ENCODE measurements around the gene FAM83G.
"Not testable (repeated sequence)": the region's sequence is repeated elsewhere in the genome, so short reads cannot be mapped to it uniquely, and the experiment has no call there.

FAM83G gene

DNA sequence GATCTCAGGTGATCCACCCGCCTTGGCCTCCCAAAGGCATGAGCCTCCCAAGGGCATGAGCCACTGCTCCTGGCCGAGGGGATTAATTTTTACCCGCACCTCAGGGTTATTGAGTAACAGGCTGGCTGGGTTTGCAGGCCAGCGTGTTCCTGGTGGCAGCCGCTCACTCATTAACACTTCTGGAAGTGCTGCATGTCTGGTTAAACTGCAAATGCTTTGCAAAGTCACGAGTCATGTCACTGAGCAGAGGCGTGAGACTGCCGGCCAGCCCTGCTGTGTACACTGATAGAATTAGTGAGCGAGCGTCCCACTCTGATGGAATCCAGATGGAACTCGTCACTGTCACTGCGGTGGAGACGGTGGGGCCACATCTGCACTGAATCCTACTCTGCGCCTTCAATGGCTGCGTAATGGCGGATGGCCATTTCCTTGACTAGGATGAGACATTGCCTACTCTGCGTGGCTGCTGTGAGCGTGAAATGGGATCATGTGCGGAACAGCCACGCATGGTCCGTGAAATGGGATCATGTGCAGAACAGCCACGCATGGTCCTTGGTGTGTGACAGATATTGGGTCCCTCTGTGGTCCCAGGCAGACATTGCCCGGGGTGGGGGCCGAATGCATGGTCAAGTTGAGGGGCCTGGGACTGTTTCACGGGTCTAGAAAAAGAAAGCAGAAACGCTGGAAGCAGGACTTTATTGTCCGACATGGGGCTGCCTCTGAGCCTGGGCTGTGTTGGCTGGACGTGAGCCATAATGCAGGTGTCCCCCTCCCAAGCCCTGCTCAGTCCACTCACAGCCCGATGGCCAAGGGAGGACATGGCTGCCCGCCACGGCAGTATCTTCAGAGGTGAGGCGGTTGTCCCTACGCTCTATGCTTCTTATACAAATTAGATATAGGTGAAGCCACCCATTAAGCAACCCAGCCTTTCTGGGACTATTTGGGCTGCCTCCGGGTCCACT lies 53.3 kb downstream of the FAM83G start:
- DNase-seq: no peak

DNA sequence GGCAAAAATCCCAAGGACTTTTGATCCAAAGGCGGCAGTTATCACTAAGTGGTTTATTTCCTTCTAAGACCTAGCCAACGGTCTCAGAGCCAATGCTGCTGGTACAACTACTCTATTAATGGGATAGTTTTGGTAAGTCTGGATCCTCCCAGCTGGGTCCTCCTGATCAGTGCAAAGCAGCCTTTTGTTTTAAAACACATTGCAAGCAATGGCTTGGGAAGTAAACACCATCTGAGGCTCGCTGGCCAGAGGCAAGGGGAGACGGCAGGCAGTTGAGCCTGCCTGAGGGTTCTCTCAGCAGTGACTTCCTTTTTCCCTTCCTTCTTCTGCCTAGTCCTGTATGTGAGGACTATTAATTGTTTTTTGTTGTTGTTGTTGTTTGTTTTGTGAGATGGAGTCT lies 54.2 kb downstream of the FAM83G start:
- DNase-seq: no peak

DNA sequence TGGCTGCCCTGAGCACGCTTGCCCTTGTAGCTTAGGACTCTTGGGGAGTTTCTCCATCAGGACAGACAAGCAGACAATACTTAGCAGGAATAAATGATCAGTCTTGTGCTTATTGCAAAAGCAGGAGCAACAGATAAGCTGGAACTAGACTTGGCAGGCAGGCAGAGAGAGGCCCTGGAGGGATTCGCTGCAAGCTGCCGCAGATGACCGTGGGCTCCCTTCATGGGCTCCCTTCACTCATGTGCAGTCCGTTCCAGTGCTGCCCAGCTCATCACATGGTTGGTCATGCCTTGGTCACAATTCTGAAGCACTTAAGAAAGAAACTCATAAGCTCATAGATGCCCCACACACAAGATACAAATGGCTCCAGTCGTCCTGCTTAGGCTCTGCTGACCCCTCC lies 55.0 kb downstream of the FAM83G start:
- no peak for DNase-seq

DNA sequence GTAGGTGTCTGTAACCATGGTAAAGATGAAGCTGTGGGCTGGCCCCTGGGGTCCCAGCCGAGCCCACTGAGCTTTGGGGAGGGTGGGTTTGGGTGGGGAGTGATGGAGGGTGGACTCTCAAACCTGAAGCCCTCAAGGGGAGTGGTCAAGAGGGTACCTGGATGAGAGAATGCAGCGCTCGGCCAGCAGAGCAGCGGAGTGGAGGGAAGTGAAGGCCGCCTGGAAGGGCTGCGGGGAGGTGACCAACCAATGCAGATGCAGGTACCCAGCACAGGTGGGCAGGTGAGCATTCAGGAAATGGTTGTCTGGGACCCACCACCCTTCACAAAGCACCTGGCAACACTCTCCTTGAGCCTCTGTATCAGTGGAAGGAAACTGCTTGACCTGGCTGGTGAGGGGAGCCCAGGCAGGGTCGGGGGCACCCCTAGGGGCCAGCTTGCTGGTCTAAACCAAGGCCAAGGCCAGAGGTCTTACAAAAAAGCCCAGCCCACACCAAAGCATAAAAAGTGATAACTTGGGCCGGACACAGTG lies 56.0 kb downstream of the FAM83G start:
- DNase-seq: no peak

DNA sequence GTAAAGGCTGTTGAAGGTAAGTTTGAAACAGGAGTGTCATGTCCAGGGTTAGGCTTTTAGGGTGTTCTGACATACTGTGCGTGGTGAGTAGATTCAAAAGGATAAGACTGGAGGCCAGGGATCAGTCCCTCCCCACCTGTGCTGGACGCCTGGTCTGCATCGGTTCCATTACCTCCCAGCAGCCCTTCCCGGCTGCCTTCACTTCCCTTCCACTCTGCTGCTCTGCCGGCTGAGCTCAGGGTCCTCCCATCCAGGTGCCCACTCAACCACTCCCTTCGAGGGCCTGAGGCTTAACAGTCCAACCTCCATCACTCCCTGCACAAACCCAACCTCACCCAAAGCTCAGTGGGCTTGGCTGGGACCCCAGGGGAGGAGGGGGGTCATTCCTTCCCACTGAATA lies 56.7 kb downstream of the FAM83G start:
- DNase-seq: no peak

DNA sequence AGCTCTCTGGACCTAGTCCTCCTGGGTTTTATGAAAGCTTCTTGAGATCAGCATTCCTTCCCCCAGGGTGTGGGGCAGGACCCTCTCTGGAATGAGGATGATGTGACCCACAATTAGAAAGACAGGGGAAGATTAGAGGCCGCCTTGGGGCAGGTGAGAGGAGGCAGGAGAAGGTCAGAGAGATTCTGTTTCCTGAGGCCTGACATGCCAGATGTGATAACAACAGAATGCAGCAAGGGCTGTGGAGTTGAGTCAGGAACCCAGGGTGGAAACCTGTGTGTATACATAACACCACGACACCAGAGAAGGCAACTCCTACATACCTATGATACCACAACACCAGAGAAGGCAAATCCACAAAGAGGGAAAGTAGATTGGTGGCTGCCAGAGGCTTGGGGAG lies 58.0 kb downstream of the FAM83G start:
- peak; percentile 30 for DNase-seq

DNA sequence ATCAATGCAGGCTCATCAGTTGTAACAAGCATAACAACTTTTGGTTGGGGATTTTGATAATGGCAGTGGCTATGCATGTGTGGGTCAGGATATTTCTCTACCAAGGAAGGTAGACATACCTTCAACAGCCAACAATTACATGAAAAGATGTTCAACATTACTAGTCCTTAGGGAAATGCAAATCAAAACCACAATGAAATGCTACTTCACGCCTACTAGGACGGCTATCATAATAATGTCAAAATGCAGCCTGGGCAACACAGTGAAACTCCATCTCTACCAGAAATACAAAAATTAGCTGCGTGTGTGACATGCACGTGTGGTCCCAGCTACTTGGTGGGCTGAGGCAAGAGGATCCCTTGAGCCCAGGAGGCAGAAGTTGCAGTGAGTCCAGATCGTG lies 59.9 kb downstream of the FAM83G start:
- no peak for DNase-seq

DNA sequence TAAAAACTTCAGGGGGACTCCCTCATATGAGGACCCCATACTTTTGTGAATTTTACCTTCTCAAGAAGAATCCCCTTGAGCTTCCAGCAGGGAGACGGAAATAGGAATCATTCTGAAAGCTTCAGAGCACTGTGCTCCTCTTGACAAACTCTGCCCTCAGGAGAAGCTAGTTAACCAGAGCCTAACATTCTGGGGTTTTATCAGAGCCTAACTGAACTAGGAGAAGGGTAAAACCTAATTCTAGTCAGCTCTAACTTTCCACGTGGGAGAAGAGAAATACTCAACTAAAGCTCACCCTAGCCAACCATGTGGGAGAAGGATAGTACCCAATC lies 65.9 kb downstream of the FAM83G start:
- DNase-seq: no peak

DNA sequence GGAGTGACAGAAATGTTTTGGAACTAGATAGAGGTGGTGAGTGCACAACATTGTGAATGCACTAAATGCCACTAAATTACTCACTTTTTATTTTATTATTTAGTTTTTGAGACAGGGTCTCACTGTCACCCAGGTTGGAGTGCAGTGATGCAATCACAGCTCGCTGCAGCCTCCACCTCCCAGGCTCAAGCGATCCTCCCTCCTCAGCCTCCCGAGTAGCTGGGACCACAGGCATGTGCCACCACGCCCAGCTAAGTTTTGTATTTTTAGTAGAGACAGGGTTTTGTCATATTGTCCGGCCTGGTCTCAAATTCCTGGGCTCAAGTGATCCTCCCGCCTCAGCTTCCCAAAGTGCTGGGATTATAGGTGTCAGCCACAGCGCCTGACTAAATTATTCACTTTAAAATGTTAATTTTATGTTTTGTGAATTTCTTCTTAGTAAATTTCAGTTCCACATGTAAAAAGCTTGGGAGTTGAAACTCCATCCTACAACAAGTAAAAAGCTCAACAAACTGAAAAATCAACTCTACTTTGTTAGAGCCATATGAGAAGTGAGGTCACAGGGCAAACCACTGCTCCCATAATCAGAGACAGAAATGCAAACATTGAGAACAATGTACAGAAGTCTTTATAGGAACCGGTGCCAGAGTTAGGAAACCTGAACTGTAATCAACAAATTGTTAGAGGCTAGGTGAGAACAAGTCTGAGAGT lies 66.4 kb downstream of the FAM83G start:
- no peak for DNase-seq

DNA sequence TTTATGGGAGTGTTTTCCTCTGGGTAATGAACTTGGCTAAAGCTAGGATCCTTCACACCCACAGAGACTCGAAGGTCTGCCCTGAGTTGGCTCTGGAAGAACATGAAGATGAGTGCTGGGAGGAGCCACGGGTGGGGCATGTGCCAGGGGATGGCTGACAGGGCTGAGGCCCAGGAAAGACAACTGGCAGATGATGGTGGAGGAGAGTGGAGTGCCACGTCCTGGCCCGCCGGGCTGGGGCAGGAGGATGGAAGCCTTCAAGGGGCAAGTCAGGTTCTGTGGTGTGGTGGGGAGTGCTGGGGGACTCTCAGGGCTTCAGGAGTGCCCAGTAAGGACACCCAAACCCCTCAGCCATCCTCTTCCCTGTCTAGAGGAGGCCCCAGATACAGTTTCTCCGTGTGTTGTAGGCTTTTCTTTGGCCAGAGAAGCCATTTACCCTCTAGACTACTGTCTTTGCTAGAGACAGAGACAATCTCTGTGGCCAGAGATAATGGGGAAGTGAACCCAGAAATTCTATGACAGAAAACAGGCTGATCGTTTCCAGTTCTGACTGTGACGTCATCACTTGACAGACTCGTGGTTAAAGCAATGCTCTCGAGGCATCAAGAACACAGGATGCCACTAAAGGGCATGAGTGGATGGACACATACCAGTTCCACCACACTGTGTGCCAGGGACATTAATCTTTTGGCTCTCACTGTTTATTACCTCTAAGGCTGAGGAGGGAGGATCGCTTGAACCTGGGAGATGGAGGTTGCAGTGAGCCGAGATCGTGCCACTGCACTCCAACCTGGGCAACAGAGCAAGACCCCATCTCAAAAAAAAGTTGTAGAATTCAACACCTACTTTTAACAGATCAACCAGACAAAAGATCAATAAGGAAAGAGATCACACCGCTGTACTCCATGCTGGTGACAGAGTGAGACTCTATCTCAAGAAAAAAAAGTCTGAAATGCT lies 71.2 kb downstream of the FAM83G start:
- no peak for DNase-seq

DNA sequence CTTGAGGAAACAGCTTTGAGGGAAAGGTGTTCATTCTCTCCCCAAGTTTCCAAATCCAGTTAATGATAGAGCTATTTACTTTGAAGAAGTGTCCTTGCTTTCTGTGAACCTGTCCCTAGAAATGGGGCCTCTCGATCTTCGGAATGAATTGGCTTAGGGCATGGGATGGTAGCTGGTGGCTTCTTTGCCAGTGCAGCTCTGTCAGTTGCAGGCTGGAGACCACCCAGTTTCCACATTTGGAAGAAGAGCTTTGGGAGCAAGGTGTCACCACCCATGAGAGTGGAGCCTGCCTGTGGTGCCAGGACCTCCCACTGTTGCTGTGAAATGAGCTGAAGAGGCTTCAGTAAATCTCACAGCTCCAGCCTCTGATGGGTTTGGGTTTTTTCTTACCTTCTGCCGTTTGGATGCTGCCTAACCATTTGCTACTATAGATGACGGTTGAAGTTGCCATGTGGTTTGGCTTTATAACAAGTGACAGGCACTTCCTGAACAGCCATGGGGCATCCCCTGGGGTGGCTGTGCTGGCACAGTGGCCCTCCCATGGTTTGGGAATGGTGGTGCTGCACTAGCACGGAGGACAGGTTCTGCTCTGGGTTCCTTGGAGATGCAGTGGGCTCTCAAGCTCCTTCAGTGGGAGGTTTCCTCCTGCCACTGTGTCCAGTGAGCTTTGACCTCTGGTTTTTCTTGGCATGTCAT lies 72.1 kb downstream of the FAM83G start:
- no peak for DNase-seq

DNA sequence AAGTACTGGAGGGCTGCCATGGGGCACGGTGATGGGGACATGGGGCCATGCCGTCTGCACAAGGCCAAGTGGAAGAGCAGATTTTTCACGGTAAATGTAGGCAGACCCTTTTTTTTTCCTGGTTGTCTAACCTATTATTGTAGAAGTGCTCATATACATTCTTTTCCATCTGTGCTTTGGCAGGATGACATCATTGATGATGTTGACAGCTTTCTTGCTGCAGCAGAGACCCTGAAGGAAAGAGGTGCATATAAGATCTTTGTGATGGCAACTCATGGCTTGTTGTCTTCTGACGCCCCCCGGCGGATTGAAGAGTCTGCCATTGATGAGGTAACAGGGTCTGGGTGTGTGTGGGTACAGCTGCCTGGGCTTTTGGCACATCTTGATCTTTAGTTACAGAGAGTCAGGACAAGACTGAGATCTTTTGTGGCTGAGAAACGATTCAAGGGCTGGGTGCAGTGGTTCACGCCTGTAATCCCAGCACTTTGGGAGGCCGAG lies 75.9 kb downstream of the FAM83G start:
- DNase-seq: no peak

DNA sequence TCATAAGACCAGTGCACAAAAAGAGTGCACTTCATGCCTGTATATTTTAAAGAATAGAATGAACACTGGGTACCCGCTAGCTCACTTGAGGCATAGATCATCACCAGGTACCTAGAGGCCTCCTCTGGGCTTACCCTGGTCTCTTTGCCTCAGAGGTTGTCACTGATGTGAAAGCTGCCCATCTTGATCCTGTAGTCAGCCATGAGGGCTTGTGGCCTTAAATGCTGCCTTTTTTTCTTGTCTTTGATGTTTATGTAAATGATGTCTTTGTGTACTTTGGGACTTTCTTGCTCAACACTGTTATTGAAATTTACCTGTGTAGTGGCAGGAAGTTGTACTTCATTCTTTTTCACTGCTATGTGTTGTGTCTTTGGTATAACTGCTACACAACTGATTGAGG lies 79.4 kb downstream of the FAM83G start:
- no peak for DNase-seq

DNA sequence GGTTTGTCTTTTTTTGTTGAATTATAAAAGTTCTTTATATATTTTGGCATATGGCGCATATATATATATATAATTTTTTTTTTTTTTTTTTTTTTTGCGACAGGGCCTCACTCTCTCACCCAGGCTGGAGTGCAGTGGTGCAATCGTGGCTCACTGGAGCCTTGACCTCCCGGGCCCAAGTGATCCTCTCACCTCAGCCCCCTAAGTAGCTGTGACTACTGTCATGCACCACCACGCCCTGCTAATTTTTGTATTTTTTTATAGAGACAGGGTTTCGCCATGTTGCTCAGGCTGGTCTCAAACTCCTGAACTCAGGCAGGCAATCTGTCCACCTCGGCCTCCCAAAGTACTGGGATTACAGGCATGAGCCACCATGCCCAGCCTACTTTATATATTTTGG lies 82.0 kb downstream of the FAM83G start:
- DNase-seq: not testable (repeated sequence)

DNA sequence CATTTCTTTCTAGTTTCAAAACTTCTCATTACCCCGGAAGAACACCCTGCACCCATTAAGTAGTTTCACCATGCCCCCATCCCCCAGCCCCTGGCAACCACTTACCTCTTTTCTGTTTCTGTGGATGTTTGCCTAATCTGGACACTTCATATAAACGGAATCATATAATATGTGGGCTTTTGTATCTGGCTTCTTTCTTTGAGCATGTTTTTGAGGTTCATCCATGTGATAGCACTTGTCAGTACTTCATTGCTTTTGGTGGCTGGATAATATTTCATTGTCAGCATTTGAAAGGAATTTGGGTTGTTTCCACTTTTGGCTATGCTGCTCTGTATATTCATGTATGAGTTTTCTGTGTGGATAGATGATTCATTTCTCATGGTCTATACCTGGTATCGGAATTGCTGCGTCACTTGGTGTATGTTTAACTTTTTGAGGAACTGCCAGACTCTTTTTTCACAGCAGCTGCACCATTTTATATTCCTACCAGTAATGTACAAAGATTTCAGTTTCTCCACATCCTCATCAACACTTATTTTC lies 82.6 kb downstream of the FAM83G start:
- no peak for DNase-seq

DNA sequence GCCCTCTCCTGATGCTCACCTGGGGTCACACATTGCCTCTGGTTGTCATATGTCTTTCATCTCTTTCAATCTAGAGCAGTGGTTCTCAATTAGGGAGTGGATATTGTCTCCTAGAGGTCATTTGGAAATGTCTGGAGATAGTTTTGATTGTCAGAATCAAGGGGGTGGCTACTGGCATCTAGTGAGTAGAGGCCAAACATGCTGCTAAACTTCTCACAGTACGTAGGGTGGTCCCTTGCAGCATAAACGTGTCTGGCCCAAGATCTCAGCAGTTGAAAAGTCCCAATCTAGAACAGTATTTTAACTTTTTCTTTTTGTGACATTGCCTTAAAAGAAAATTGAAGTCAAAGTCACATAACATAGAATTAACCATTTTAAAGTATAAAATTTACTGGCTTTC lies 83.1 kb downstream of the FAM83G start:
- no peak for DNase-seq

DNA sequence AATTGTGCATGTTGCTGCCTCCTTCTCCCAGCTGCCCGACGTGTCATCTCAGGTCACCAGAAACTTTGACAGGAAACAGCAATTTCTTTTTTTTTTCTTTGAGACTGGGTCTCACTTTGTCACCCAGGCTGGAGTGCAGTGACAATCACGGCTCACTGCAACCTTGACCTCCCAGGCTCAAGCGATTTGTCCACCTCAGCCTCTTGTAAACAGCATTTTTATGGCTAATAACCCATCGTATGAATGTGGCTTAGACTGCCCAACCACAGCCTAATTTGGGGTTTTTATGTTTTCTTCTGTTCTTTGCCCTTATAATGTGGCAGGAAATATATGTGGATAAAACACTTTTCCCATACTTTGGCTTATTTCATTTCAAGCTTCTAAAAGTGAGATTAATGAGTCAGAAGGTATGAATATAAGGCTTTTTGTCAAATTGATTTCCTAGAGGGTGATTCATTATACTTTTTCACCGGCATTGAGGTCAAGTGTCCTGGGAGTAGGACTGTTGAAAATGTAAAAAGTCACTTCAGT lies 83.6 kb downstream of the FAM83G start:
- no peak for DNase-seq

DNA sequence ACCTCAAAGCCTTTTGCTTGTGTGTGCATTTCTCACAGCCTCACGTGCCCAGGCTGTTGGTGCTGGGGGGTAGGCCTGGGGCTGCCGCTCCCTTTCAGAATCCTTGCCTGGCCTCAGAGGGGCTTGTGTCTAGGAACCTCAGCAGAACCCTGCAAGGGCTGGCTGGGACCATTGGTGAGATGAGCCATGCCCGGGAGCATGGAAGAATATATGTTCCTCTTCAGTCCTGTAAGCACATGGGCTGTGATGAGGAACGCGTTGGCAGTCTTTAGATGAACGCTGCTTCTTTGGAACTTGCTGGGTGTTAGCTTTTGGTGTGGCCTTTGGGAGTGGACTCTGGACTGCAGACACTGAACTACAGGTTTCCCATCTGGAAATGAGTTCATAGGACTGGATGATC lies 84.6 kb downstream of the FAM83G start:
- no peak for DNase-seq

All from DMS 273 treated with DMSO at 0.1 percent for 48 hours (cell line).